ENCODE measurements around the gene EFHB. TPM values are rescaled to one million over a fixed set of nuclear protein-coding genes. Genes with fewer than 3 reads are reported as not detected.
"Not testable (repeated sequence)": the region's sequence is repeated elsewhere in the genome, so short reads cannot be mapped to it uniquely, and the experiment has no call there.

Gene EFHB
- total RNA-seq, 2 donors from 2014 or later = 0.59 to 0.76 TPM

GRCh38 chr3:19881852-19882251, 52.2 kb downstream of the EFHB start:
- DNase-seq = no peak
- ATAC-seq = no peak
- intact Hi-C loops (cut with DNase I) = no loop called here

- no peak for ATAC-seq
- intact Hi-C loops (cut with DNase I) = no loop called here
These were observed 53.0 kb downstream of the EFHB start for GRCh38 chr3:19881036-19881435.

GRCh38 chr3:19877656-19878055, 56.4 kb downstream of the EFHB start:
- DNase-seq (no peak), ATAC-seq (no peak)
- intact Hi-C loops (cut with DNase I) = no loop called here

More at GRCh38 chr3:19881036-19881435, 53.0 kb downstream of the EFHB start:
- DNase-seq = no peak

GRCh38 chr3:19866751-19867347, 67.2 kb downstream of the EFHB start:
- peak; percentile 57 to 68 for ATAC-seq
- DNase-seq = no peak
- intact Hi-C loops (cut with DNase I) = loop anchor here (5.0 to 10.0 kb wide), 3 partner anchors 520 to 802 kb away; no protein-coding TSS in a partner anchor

GRCh38 chr3:19855318-19855717, 78.7 kb downstream of the EFHB start:
- DNase-seq; ATAC-seq; intact Hi-C loops (cut with DNase I): not testable (repeated sequence)

GRCh38 chr3:19846609-19847008, 87.4 kb downstream of the EFHB start:
- intact Hi-C loops (cut with DNase I); ATAC-seq; DNase-seq: not testable (repeated sequence)

Other genes with a start within 250 kb of the EFHB start
- gene RAB5A, start 12.9 kb upstream of the EFHB start, total RNA-seq = 10 to 100 TPM; 40.9 to 71.2 TPM
- gene PP2D1, start 78.0 kb upstream of the EFHB start, total RNA-seq = not detected
- 10 to 100 TPM; 59.8 to 73.3 TPM for gene KAT2B, start 106.2 kb upstream of the EFHB start, total RNA-seq

Measured in left cardiac atrium (tissue), 4 donors.